Measurements from ENCODE around the gene SLCO1B3. TPM values are rescaled to one million over a fixed set of nuclear protein-coding genes. Genes with fewer than 3 reads are reported as not detected.

The SLCO1B3 gene
- total and polyA plus RNA-seq, 2 donors from 2014 or later, result not detected

- Histone ChIP-seq H3K4me3 (ENCODE audit: low read length in 3 of 3) (no peak overlapping the region), H3K4me1 (ENCODE audit: control insufficient read depth in 2 of 3, insufficient read depth in 2 of 3, low read depth in 1 of 3, low read length in 3 of 3) (no peaks in the 10 kb centered on the region), H3K9me3 (ENCODE audit: control insufficient read depth in 2 of 3, insufficient read depth in 1 of 3, low read length in 3 of 3) (no peaks in the 10 kb centered on the region), H3K9ac (ENCODE audit: low read length in 3 of 3) (no peak overlapping the region), H3K36me3 (ENCODE audit: control insufficient read depth in 2 of 3, insufficient read depth in 3 of 3, low read length in 3 of 3) (no peaks in the 10 kb centered on the region), H3K27me3 (ENCODE audit: control insufficient read depth, insufficient read depth, low read length) (no peaks in the 10 kb centered on the region), H3K27ac (ENCODE audit: low read depth in 2 of 2, low read length in 2 of 2) (no peak overlapping the region)
- TF ChIP-seq CTCF (IDR thresholded peaks at IDR 0.05; ENCODE audit: borderline replicate concordance, extremely low read depth, insufficient read depth), result no peak
- no peak for DNase-seq
- FAIRE-seq, result no peak
- intact Hi-C loops (cut with DNase I), result no loop called here
Measured at GRCh38 chr12:20815574-20815973, 5.1 kb downstream of the SLCO1B3 start.

GRCh38 chr12:20822415-20822814, 11.9 kb downstream of the SLCO1B3 start:
- no peak for FAIRE-seq
- no peak overlapping the region for H3K27ac ChIP-seq (ENCODE audit: low read depth in 2 of 2, low read length in 2 of 2)
- H3K4me1 ChIP-seq (ENCODE audit: control insufficient read depth in 2 of 3, insufficient read depth in 2 of 3, low read depth in 1 of 3, low read length in 3 of 3), result no peaks in the 10 kb centered on the region
- intact Hi-C loops (cut with DNase I), result no loop called here
- H3K36me3 ChIP-seq (ENCODE audit: control insufficient read depth in 2 of 3, insufficient read depth in 3 of 3, low read length in 3 of 3), result no peaks in the 10 kb centered on the region
- no peaks in the 10 kb centered on the region for H3K9me3 ChIP-seq (ENCODE audit: control insufficient read depth in 2 of 3, insufficient read depth in 1 of 3, low read length in 3 of 3)
- H3K27me3 ChIP-seq (ENCODE audit: control insufficient read depth, insufficient read depth, low read length), result no peaks in the 10 kb centered on the region
- H3K4me3 ChIP-seq (ENCODE audit: low read length in 3 of 3), result no peak overlapping the region
- TF ChIP-seq CTCF (IDR thresholded peaks at IDR 0.05; ENCODE audit: borderline replicate concordance, extremely low read depth, insufficient read depth), result no peak
- H3K9ac ChIP-seq (ENCODE audit: low read length in 3 of 3), result no peak overlapping the region
- no peak for DNase-seq

GRCh38 chr12:20822925-20823324, 12.4 kb downstream of the SLCO1B3 start:
- FAIRE-seq, result no peak

More at GRCh38 chr12:20822925-20823324, 12.4 kb downstream of the SLCO1B3 start:
- Histone ChIP-seq H3K27me3 (ENCODE audit: control insufficient read depth, insufficient read depth, low read length) (no peaks in the 10 kb centered on the region), H3K4me1 (ENCODE audit: control insufficient read depth in 2 of 3, insufficient read depth in 2 of 3, low read depth in 1 of 3, low read length in 3 of 3) (no peaks in the 10 kb centered on the region), H3K4me3 (ENCODE audit: low read length in 3 of 3) (no peak overlapping the region), H3K36me3 (ENCODE audit: control insufficient read depth in 2 of 3, insufficient read depth in 3 of 3, low read length in 3 of 3) (no peaks in the 10 kb centered on the region), H3K9me3 (ENCODE audit: control insufficient read depth in 2 of 3, insufficient read depth in 1 of 3, low read length in 3 of 3) (no peaks in the 10 kb centered on the region), H3K27ac (ENCODE audit: low read depth in 2 of 2, low read length in 2 of 2) (no peak overlapping the region), H3K9ac (ENCODE audit: low read length in 3 of 3) (no peak overlapping the region)
- no peak for DNase-seq
- intact Hi-C loops (cut with DNase I), result no loop called here
- no peak for TF ChIP-seq CTCF (IDR thresholded peaks at IDR 0.05; ENCODE audit: borderline replicate concordance, extremely low read depth, insufficient read depth)
